ENCODE data around the gene ASAP2. TPM values are rescaled to one million over a fixed set of nuclear protein-coding genes. Genes with fewer than 3 reads are reported as not detected.
A peak's percentile ranks its signal among the peaks of the same experiment; 100 is the strongest.

The ASAP2 gene
- polyA plus RNA-seq, 2 donors: 4.0 to 5.3 TPM

- H3K4me1 ChIP-seq (ENCODE audit: control insufficient read depth in 2 of 2, insufficient read depth in 2 of 2, low read length in 1 of 2): peaks cover 1 to 15% of the 10 kb centered on the region in 2 donors
- no peaks in the 10 kb centered on the region for H3K27me3 ChIP-seq (ENCODE audit: control insufficient read depth in 1 of 2, insufficient read depth in 2 of 2, low read length in 2 of 2)
- WGBS, 2 donors: 85 to 88% methylated on average over 7 of the region's 7 CpGs
- no peaks in the 10 kb centered on the region for H3K36me3 ChIP-seq (ENCODE audit: control insufficient read depth in 2 of 2, insufficient read depth in 2 of 2, low read length in 1 of 2)
- H3K4me3 ChIP-seq (ENCODE audit: low read depth in 1 of 2, low read length in 2 of 2): no peak overlapping the region
- no peaks in the 10 kb centered on the region for H3K9me3 ChIP-seq (ENCODE audit: control insufficient read depth in 2 of 2, insufficient read depth in 1 of 2, low read depth in 1 of 2, low read length in 1 of 2)
- no peak overlapping the region for H3K27ac ChIP-seq (ENCODE audit: low read depth in 2 of 2, low read length in 1 of 2)
These were observed 11.5 kb downstream of the ASAP2 start for GRCh38 chr2:9217838-9218770.

- Histone ChIP-seq H3K4me3 (ENCODE audit: low read depth in 1 of 2, low read length in 2 of 2) (no peak overlapping the region), H3K4me1 (ENCODE audit: control insufficient read depth in 2 of 2, insufficient read depth in 2 of 2, low read length in 1 of 2) (peaks cover 0 to 8% of the 10 kb centered on the region in 2 donors), H3K27ac (ENCODE audit: low read depth in 2 of 2, low read length in 1 of 2) (no peak overlapping the region), H3K36me3 (ENCODE audit: control insufficient read depth in 2 of 2, insufficient read depth in 2 of 2, low read length in 1 of 2) (no peaks in the 10 kb centered on the region), H3K27me3 (ENCODE audit: control insufficient read depth in 1 of 2, insufficient read depth in 2 of 2, low read length in 2 of 2) (no peaks in the 10 kb centered on the region), H3K9me3 (ENCODE audit: control insufficient read depth in 2 of 2, insufficient read depth in 1 of 2, low read depth in 1 of 2, low read length in 1 of 2) (no peaks in the 10 kb centered on the region)
- 56 to 70% methylated on average over 4 of the region's 4 CpGs for WGBS, 2 donors
These were observed 12.4 kb downstream of the ASAP2 start for GRCh38 chr2:9219027-9219445.

GRCh38 chr2:9220201-9220600 lies 13.6 kb downstream of the ASAP2 start:
- Histone ChIP-seq H3K27ac (ENCODE audit: low read depth in 2 of 2, low read length in 1 of 2) (no peak overlapping the region), H3K9me3 (ENCODE audit: control insufficient read depth in 2 of 2, insufficient read depth in 1 of 2, low read depth in 1 of 2, low read length in 1 of 2) (no peaks in the 10 kb centered on the region), H3K36me3 (ENCODE audit: control insufficient read depth in 2 of 2, insufficient read depth in 2 of 2, low read length in 1 of 2) (no peaks in the 10 kb centered on the region), H3K27me3 (ENCODE audit: control insufficient read depth in 1 of 2, insufficient read depth in 2 of 2, low read length in 2 of 2) (no peaks in the 10 kb centered on the region), H3K4me1 (ENCODE audit: control insufficient read depth in 2 of 2, insufficient read depth in 2 of 2, low read length in 1 of 2) (peaks cover 0 to 8% of the 10 kb centered on the region in 2 donors), H3K4me3 (ENCODE audit: low read depth in 1 of 2, low read length in 2 of 2) (no peak overlapping the region)

GRCh38 chr2:9221223-9221622 lies 14.6 kb downstream of the ASAP2 start:
- Histone ChIP-seq H3K27me3 (ENCODE audit: control insufficient read depth in 1 of 2, insufficient read depth in 2 of 2, low read length in 2 of 2) (no peaks in the 10 kb centered on the region), H3K4me3 (ENCODE audit: low read depth in 1 of 2, low read length in 2 of 2) (no peak overlapping the region), H3K9me3 (ENCODE audit: control insufficient read depth in 2 of 2, insufficient read depth in 1 of 2, low read depth in 1 of 2, low read length in 1 of 2) (no peaks in the 10 kb centered on the region), H3K4me1 (ENCODE audit: control insufficient read depth in 2 of 2, insufficient read depth in 2 of 2, low read length in 1 of 2) (peaks cover 0 to 8% of the 10 kb centered on the region in 2 donors), H3K36me3 (ENCODE audit: control insufficient read depth in 2 of 2, insufficient read depth in 2 of 2, low read length in 1 of 2) (no peaks in the 10 kb centered on the region), H3K27ac (ENCODE audit: low read depth in 2 of 2, low read length in 1 of 2) (no peak overlapping the region)
- 38 to 70% methylated on average over 1 of the region's 1 CpG for WGBS, 2 donors

GRCh38 chr2:9222239-9222892 lies 15.8 kb downstream of the ASAP2 start:
- WGBS, 2 donors: 37 to 52% methylated on average over 9 of the region's 9 CpGs
- peak overlapping the region; percentile 1 to 45 for H3K27ac ChIP-seq (ENCODE audit: low read depth in 2 of 2, low read length in 1 of 2)
- H3K36me3 ChIP-seq (ENCODE audit: control insufficient read depth in 2 of 2, insufficient read depth in 2 of 2, low read length in 1 of 2): no peaks in the 10 kb centered on the region
- no peaks in the 10 kb centered on the region for H3K27me3 ChIP-seq (ENCODE audit: control insufficient read depth in 1 of 2, insufficient read depth in 2 of 2, low read length in 2 of 2)
- no peaks in the 10 kb centered on the region for H3K9me3 ChIP-seq (ENCODE audit: control insufficient read depth in 2 of 2, insufficient read depth in 1 of 2, low read depth in 1 of 2, low read length in 1 of 2)
- H3K4me1 ChIP-seq (ENCODE audit: control insufficient read depth in 2 of 2, insufficient read depth in 2 of 2, low read length in 1 of 2): peaks cover 0 to 5% of the 10 kb centered on the region in 2 donors
- H3K4me3 ChIP-seq (ENCODE audit: low read depth in 1 of 2, low read length in 2 of 2): no peak overlapping the region

- Histone ChIP-seq H3K4me3 (ENCODE audit: low read depth in 1 of 2, low read length in 2 of 2) (no peak overlapping the region), H3K27me3 (ENCODE audit: control insufficient read depth in 1 of 2, insufficient read depth in 2 of 2, low read length in 2 of 2) (no peaks in the 10 kb centered on the region), H3K4me1 (ENCODE audit: control insufficient read depth in 2 of 2, insufficient read depth in 2 of 2, low read length in 1 of 2) (peaks cover 0 to 5% of the 10 kb centered on the region in 2 donors), H3K27ac (ENCODE audit: low read depth in 2 of 2, low read length in 1 of 2) (peak overlapping the region in 1 of 2 donors; percentile 1), H3K36me3 (ENCODE audit: control insufficient read depth in 2 of 2, insufficient read depth in 2 of 2, low read length in 1 of 2) (no peaks in the 10 kb centered on the region), H3K9me3 (ENCODE audit: control insufficient read depth in 2 of 2, insufficient read depth in 1 of 2, low read depth in 1 of 2, low read length in 1 of 2) (no peaks in the 10 kb centered on the region)
- 79 to 84% methylated on average over 2 of the region's 2 CpGs for WGBS, 2 donors
These were observed 16.3 kb downstream of the ASAP2 start for GRCh38 chr2:9222893-9223287.

- WGBS, 2 donors: 85 to 88% methylated on average over 10 of the region's 10 CpGs
- Histone ChIP-seq H3K4me3 (ENCODE audit: low read depth in 1 of 2, low read length in 2 of 2) (no peak overlapping the region), H3K27me3 (ENCODE audit: control insufficient read depth in 1 of 2, insufficient read depth in 2 of 2, low read length in 2 of 2) (no peaks in the 10 kb centered on the region), H3K27ac (ENCODE audit: low read depth in 2 of 2, low read length in 1 of 2) (no peak overlapping the region), H3K9me3 (ENCODE audit: control insufficient read depth in 2 of 2, insufficient read depth in 1 of 2, low read depth in 1 of 2, low read length in 1 of 2) (no peaks in the 10 kb centered on the region), H3K4me1 (ENCODE audit: control insufficient read depth in 2 of 2, insufficient read depth in 2 of 2, low read length in 1 of 2) (peaks cover 0 to under 1% of the 10 kb centered on the region in 2 donors), H3K36me3 (ENCODE audit: control insufficient read depth in 2 of 2, insufficient read depth in 2 of 2, low read length in 1 of 2) (no peaks in the 10 kb centered on the region)
These were observed 19.2 kb downstream of the ASAP2 start for GRCh38 chr2:9225806-9226205.

- Histone ChIP-seq H3K27me3 (ENCODE audit: control insufficient read depth in 1 of 2, insufficient read depth in 2 of 2, low read length in 2 of 2) (no peaks in the 10 kb centered on the region), H3K4me3 (ENCODE audit: low read depth in 1 of 2, low read length in 2 of 2) (no peak overlapping the region), H3K4me1 (ENCODE audit: control insufficient read depth in 2 of 2, insufficient read depth in 2 of 2, low read length in 1 of 2) (peaks cover 4 to 10% of the 10 kb centered on the region in 2 donors), H3K9me3 (ENCODE audit: control insufficient read depth in 2 of 2, insufficient read depth in 1 of 2, low read depth in 1 of 2, low read length in 1 of 2) (no peaks in the 10 kb centered on the region), H3K27ac (ENCODE audit: low read depth in 2 of 2, low read length in 1 of 2) (no peak overlapping the region), H3K36me3 (ENCODE audit: control insufficient read depth in 2 of 2, insufficient read depth in 2 of 2, low read length in 1 of 2) (no peaks in the 10 kb centered on the region)
- 78 to 84% methylated on average over 15 of the region's 15 CpGs for WGBS, 2 donors
These were observed 20.1 kb downstream of the ASAP2 start for GRCh38 chr2:9226458-9227380.

GRCh38 chr2:9228088-9228751 lies 21.6 kb downstream of the ASAP2 start:
- Histone ChIP-seq H3K27ac (ENCODE audit: low read depth in 2 of 2, low read length in 1 of 2) (no peak overlapping the region), H3K4me1 (ENCODE audit: control insufficient read depth in 2 of 2, insufficient read depth in 2 of 2, low read length in 1 of 2) (peaks cover 4 to 11% of the 10 kb centered on the region in 2 donors), H3K36me3 (ENCODE audit: control insufficient read depth in 2 of 2, insufficient read depth in 2 of 2, low read length in 1 of 2) (no peaks in the 10 kb centered on the region), H3K4me3 (ENCODE audit: low read depth in 1 of 2, low read length in 2 of 2) (no peak overlapping the region), H3K27me3 (ENCODE audit: control insufficient read depth in 1 of 2, insufficient read depth in 2 of 2, low read length in 2 of 2) (no peaks in the 10 kb centered on the region), H3K9me3 (ENCODE audit: control insufficient read depth in 2 of 2, insufficient read depth in 1 of 2, low read depth in 1 of 2, low read length in 1 of 2) (no peaks in the 10 kb centered on the region)
- 89 to 91% methylated on average over 4 of the region's 4 CpGs for WGBS, 2 donors
